CD4-positive, alpha-beta T cell treated with Interleukin-12 subunit alpha and Interleukin-12 subunit beta, for 1 hour (primary cell): ENCODE results near the gene LAMP1.
A peak's percentile ranks its signal among the peaks of the same experiment; 100 is the strongest.
"Not testable (repeated sequence)": the region's sequence is repeated elsewhere in the genome, so short reads cannot be mapped to it uniquely, and the experiment has no call there.

Experiments
- DNase-seq: peaks from one replicate; pipeline ENCODE4 v3.0.0-alpha.2; 2020

The LAMP1 gene

DNA sequence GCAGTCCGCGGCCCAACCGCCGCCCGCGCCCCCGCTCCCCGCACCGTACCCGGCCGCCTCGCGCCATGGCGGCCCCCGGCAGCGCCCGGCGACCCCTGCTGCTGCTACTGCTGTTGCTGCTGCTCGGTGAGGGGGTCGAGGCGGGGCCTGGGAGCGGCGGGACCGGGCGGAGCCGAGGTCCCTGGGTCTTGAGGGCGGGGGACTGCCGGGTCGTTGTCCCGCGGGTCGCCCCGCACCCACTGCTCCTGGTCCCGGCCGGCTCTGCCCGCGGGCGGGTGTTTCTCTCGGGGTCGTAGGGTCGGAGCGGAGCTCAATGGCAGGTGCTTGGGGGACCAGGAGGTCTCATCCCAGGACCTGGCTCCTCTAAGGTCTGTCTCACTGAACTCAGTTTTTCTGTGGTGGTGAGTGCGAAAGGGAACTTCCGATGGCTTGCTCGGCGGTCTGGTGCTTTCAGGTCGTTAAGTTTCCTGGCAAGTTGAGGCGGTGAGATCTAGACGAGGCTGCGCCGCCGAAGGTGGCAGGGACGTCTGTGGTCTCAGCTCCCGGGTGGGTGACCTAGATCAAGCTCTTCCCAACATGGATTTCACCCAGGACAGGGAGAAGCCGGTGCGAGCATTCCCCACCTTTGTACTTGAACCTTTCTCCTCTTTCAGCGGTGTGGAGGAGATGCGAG is 467 bp downstream of the LAMP1 start:
- DNase-seq: peak; percentile 69

DNA sequence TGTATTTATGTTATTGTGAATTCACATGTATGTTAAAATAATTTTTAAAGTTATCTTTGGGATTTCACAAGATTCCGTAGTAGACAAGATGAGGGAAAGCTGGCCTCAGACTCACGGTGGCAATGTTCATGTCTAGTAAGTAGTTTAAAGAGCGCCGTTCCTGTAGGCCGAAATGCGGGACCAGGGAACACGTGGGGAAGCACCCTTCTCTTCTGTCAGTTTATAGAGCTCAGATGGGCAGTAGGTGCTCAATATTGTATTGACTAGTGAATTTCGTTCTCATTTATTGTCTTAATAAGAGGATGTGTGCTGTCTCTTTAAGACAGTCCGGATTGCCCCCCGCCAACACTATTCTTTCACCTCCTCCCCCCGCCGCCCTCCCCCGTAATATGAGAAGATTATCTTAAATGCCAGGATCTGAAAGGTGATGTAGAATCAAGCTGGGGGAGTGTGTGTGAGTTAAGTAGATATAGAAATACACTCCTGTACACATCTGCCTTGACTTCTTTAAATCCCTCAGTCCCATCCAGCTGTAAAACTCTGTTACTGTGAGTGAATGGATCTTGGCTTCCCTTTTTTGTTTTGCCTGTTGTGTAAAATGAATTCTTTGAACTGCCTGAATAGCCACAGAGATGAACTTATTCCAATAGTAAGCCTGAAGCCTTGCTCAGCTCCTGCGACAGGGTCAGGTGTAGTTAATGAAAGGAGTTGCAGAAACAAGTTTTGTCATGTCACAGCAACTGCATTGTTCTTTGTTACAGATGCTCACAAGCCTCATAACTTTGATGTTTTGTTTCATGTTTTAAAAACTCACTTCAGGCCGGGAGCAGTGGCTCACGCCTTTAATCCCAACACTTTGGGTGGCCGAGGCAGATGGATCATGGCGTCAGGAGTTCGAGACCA is 1.3 kb downstream of the LAMP1 start:
- no peak for DNase-seq

DNA sequence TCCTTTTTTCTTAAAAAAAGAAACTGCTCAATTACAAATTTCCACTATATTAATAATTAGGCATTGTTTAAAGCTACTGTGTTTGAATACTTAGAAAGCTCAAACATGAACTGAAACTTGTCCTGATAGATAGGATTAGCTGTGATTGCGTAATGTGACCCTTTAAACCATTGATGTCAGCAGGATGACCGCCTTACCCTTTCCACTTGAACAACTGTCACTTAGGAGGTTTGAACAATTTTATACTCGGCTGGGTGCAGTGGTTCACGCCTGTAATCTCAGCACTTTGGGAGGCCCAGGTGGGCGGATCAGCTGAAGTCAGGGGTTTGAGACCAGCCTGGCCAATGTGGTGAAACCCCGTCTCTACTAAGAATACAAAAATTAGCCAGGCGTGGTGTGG is 2.9 kb downstream of the LAMP1 start:
- no peak for DNase-seq

DNA sequence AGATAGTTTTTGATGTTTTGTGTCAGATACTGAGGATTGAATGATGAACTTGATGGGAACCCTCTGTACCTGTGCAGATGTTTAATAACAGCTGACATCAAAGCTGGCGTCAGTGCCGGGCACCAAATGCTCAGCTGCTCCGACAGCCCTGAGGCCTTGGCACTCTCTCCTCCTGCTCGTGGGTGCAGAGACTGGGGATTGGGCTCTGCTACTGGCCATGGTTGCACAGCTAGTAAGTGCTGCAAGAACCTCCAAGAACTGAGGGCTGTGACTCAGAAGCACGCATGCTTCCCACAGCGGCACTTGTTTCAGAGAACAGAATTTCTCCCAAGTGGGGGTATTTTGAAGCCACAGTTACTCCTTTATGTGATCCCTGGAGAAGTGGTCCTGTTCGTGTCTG is 5.9 kb downstream of the LAMP1 start:
- DNase-seq: no peak

DNA sequence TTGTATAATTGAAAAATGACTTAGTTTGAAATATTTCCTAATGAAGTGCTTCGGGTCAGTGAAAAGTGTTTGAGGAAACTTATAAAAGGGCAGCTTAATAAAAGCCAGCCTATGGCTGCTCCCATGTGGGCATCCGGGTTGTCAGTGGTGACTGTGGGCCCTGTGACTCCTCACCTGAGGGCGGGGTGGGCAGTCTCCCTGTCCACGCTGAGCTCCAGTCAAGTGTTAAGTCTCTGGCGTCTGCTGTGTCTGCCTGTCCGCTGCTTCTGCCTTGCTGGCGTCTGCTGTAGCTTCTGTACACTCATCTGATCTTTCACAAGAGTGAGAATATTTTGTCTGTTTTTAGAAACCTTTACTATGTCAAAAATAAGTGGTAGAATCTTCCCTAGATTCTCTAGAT is 7.1 kb downstream of the LAMP1 start:
- no peak for DNase-seq

DNA sequence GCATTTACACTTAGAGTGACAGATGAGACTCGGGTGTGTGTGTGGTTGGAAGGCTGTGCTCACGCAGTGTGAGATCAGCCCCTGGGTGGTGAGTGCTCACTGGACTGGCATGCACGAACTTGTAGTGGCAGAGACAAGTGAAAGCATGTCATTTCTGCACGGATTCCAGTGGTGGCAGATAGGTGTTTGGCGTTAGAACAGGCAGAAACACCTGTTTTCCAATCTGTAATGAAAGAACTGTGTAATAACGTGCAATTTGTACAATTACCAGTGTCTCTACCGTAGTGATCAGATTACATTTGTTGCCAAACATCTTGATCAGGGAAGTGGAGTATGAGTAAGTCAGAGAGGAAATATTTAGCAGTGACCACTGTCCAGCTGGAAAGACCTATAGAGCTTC is 8.2 kb downstream of the LAMP1 start:
- no peak for DNase-seq

DNA sequence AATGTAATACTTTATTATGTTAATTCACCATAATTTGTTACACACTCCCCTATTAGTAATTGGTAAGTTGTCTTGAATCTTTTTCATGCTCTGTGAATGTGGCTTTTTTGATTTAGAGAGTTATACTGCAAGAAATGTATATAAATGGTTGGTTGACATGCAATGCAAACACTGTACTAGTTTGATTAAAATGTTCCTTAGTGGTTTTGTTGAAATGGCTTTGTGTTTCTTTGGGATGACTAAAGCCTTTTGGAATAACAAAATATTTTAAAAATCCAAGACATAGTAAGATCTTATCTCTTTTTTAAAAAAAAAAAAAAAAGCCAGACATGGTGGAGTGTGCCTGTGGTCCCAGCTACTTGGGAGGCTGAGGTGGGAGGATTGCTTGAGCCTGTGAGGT is 10.5 kb downstream of the LAMP1 start:
- no peak for DNase-seq

DNA sequence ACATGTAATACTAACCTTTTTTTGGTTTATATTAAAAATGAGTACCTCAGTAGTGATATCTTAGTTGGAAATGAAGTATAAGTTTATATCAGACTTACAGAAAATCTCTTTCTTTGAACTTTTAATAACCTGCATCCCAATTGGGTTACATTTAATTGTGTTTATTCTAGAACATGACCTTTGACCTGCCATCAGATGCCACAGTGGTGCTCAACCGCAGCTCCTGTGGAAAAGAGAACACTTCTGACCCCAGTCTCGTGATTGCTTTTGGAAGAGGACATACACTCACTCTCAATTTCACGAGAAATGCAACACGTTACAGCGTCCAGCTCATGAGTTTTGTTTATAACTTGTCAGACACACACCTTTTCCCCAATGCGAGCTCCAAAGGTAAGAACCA is 12.4 kb downstream of the LAMP1 start:
- no peak for DNase-seq

DNA sequence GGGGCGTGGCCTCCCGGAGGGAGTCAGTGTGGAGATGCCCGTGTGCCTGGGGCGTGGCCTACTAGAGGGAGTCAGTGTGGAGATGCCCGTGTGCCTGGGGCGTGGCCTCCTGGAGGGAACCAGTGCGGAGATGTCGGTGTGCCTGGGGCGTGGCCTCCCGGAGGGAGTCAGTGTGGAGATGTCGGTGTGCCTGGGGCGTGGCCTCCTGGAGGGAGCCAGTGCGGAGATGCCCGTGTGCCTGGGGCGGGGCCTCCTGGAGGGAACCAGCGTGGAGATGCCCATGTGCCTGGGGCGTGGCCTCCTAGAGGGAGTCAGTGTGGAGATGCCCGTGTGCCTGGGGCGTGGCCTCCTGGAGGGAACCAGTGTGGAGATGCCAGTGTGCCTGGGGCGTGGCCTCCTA is 17.1 kb downstream of the LAMP1 start:
- not testable (repeated sequence) for DNase-seq

DNA sequence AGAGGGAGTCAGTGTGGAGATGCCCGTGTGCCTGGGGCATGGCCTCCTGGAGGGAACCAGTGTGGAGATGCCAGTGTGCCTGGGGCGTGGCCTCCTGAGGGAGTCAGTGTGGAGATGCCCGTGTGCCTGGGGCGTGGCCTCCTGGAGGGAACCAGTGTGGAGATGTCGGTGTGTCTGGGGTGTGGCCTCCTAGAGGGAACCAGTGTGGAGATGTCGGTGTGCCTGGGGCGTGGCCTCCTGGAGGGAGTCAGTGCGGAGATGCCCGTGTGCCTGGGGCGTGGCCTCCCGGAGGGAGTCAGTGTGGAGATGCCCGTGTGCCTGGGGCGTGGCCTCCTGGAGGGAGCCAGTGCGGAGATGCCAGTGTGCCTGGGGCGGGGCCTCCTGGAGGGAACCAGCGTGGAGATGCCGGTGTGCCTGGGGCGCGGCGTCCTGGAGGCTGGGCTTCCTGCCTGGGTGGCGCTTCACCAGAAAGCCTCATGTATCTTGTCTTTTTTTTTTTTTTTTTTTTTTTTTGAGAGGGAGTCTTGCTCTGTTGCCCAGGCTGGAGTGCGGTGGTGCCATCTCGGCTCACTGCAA is 17.9 kb downstream of the LAMP1 start:
- not testable (repeated sequence) for DNase-seq

DNA sequence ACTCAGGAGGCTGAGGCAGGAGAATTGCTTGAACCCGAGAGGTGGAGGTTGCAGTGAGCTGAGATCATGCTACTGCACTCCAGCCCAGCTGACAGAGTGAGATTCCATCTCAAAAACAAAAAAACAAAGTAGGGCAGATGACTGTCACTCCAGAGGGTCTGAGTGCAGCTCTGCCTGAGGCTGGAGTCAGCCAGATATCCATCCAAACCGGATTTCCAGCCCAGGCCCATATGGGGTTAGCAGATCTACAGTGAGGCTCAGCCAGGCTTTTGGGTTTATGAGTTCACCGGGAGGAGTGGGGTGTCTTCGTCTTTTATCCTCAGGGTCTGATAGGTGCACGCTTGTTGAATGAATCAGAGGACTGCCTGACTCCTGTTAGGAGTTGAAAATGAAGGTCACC is 19.0 kb downstream of the LAMP1 start:
- DNase-seq: no peak

DNA sequence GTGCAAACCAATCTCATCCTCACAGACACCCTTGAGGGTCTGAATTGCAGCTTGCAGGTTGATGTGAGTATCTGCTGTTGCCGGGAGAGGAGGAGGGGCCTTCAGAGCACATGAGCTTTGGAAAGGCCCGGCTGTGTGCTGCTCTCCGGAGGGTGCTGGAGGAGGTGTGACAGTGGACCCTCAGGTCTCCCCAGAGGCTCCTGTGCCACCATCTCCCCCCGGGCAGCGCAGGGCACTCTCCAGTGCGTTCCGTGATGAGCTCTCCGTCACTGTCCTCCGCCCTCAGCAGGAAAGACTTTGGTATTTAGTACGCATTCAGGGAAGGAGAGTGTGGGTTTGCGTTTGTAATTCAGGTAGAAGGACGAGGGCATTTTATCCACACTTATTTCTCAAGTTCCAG is 20.0 kb downstream of the LAMP1 start:
- DNase-seq: no peak

DNA sequence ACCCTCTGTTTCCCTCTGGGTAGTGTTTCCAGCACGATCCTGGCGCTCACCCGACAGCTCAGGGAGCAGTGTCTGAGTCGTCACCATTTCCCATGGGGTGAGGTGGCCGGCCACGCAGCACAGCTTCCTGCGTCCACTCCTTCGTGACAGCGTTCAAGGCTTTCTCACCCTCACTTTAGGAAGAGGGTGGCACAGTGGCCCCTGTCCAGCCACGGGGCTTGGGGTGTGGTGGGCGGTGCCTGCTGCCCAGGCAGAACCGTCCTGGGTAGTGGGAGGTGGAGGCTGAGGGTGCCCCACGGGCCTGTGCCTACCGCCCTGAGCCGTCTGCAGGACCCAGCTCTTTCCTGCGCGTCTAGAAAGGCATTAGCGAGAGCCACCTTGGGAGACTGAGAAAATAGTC is 21.9 kb downstream of the LAMP1 start:
- no peak for DNase-seq

DNA sequence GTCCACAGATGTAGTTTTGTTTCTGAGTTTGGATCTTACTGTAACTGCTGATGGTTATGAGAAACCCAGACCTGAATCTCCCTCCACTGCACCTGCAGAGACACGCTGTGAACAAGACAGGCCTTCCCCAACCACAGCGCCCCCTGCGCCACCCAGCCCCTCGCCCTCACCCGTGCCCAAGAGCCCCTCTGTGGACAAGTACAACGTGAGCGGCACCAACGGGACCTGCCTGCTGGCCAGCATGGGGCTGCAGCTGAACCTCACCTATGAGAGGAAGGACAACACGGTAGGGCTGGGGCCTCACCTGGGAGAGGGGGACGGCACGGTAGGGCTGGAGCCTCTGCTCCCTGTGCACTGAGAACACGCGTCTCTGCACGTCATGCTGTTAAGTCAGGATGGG is 22.3 kb downstream of the LAMP1 start:
- DNase-seq: no peak

DNA sequence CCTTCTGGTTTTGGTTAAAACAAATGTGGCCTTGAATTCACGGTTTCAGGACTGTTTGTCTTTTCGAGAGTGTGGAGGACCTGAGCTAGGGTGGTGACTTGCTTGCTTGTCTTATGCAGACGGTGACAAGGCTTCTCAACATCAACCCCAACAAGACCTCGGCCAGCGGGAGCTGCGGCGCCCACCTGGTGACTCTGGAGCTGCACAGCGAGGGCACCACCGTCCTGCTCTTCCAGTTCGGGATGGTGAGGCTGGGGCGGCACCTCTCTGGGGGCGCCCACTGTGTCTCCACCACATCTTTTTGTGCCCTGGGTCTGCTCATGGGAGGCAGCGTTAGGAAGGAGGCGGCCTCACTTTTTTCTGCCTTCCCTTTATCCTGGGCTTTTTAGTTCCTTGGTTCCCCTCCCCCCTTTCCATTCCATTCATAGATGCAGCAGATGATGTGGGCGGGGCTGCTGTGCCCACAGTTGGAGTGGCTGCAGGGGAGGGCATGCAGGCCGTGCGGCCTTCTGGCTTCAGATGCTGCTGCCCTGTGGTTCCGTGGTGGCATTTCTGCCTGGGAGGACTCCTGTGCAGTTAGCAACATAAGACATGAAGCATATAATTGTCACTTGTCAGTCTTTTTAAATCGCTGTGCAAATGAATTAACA is 23.3 kb downstream of the LAMP1 start:
- no peak for DNase-seq

DNA sequence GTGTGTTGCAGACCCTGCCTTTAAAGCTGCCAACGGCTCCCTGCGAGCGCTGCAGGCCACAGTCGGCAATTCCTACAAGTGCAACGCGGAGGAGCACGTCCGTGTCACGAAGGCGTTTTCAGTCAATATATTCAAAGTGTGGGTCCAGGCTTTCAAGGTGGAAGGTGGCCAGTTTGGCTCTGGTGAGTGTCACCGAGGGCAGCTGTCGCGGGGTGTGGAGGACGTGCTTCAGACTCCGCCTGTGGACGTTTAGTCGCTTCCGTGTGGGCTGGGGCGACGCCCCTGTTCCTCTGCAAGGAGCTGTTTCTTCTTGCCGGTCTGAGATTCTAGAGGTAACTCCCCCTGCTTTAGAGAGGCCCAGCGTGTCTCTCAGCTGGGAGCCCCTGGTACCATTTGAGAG is 24.5 kb downstream of the LAMP1 start:
- DNase-seq: no peak

DNA sequence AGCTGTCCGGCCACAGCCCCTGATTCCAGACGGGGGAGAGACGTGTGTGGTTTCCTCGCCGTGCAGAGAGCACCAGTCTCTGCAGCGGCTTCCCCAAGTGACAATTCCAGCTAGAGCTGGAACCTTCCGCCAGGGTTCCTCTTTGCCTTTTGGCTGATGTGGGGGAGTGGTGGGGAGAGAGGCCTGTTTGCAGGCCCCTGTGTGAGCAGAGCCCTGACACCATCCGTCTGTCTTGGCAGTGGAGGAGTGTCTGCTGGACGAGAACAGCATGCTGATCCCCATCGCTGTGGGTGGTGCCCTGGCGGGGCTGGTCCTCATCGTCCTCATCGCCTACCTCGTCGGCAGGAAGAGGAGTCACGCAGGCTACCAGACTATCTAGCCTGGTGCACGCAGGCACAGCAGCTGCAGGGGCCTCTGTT is 25.0 kb downstream of the LAMP1 start:
- DNase-seq: no peak

DNA sequence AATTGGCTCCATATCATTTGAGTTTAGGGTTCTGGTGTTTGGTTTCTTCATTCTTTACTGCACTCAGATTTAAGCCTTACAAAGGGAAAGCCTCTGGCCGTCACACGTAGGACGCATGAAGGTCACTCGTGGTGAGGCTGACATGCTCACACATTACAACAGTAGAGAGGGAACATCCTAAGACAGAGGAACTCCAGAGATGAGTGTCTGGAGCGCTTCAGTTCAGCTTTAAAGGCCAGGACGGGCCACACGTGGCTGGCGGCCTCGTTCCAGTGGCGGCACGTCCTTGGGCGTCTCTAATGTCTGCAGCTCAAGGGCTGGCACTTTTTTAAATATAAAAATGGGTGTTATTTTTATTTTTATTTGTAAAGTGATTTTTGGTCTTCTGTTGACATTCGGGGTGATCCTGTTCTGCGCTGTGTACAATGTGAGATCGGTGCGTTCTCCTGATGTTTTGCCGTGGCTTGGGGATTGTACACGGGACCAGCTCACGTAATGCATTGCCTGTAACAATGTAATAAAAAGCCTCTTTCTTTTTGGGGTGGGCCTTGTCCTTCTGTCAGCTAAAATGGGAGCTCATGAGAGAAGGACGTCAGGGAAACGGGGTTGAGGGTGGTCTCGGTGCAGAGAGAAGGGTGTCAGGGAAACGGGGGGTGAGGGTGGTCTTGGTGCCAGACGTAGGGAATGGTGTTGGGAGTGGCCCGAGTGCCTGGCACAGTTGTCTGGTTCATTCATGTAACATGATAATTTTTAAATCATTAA is 26.0 kb downstream of the LAMP1 start:
- no peak for DNase-seq

DNA sequence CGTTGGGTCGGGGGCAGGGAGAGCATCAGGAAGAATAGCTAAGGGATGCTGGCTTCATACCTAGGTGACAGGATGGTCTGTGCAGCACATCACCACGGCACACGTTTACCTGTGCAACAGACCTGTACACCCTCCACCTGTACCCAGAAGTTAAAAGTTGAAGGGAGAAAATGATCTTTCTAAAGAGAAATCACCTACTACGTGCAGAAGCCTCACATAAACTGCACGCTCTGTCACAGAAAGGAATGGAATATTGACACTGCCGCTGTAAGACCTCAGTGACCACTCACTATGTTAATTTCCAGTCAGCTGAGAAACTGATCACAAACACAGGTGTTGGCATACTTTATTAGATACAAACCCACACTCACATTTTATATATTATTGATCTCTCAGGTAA is 26.8 kb downstream of the LAMP1 start:
- DNase-seq: no peak

DNA sequence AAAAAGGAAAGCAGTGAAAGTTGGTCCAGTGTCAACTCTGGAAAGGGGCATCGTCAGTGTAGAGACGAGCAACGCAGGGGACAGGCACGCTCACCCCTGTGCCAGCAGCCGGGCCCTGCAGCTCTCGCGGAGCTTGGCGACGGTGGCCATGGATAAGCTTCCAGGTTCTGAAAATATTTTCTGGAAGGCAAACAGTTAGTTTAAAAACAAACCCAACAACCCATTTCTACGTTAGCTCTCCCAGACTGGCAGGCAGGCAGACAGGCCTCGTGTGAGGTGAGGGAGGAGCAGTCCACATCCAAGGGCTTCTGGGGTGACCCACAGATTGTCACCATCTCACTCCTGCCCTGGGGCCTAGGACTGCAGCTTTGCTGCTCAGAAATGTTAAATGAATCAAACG is 27.4 kb downstream of the LAMP1 start:
- DNase-seq: no peak

DNA sequence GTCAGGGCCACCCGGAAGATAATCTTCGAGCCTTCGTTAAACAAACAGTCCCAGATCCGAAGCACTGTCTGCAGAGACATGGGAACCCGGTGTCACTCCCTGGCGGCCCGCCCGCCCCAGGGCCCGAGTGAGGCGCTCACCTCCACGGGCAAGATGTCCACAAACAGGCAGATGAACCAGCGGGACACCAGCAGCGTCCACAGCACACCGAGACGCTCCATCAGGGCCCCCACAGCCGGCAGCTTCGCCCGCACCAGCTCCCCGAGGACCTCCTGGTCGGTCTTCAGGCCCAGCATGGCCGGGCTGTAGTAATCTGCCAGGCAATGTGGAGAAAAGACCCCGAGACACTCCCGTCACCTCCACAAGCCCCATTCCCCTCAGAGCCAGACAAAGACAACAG is 28.7 kb downstream of the LAMP1 start:
- DNase-seq: no peak

DNA sequence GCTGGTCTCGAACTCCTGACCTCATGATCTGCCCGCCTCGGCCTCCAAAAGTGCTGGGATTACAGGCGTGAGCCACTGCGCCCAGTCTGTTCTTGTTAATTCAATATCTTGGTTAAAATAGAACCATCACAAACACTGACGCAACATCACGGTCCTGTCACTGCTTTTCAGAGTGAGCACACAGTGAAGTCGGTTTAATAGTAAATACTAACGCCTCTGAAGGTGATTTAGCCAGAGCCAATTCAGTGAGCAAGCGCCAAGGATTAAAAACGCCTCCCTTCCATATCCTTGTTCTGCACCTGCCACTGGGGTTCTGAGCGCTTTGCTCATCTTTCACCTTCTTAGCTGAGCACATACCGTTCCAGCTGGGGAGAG is 30.3 kb downstream of the LAMP1 start:
- no peak for DNase-seq
